OCI-LY3 (cell line): ENCODE results near the gene ABHD12.

ENCODE experiments used
- CTCF ChIP-seq: fragments of 200-600, 300-600 bp; sonication (generic); IDR thresholded peaks from 2 replicates; pipeline ENCODE4 v1.5.1; 2014; ENCODE audit warnings: antibody characterized with exemption, low read length, low read depth
- EZH2phosphoT487 ChIP-seq: fragments of 200-600 bp; shearing (Covaris generic); IDR thresholded peaks from 2 replicates; pipeline ENCODE4 v1.6.1; 2018; ENCODE audit warnings: antibody characterized with exemption, mixed run types, low read depth

GRCh38 chr20:25259358-25259757 lies 131.3 kb downstream of the ABHD12 start:
- no peak for TF ChIP-seq CTCF
- TF ChIP-seq EZH2phosphoT487: no peak
